HG03469 (cell line): ENCODE data around the gene LMX1A.

Source experiments
- ATAC-seq: cut with Tn5 transposase; IDR thresholded peaks from one replicate; pipeline ENCODE4 v1.9.1; 2021; ENCODE audit warnings: mild to moderate bottlenecking, moderate library complexity, moderate number of reproducible peaks; ENCODE audit not compliant: unreplicated experiment

Gene LMX1A

DNA sequence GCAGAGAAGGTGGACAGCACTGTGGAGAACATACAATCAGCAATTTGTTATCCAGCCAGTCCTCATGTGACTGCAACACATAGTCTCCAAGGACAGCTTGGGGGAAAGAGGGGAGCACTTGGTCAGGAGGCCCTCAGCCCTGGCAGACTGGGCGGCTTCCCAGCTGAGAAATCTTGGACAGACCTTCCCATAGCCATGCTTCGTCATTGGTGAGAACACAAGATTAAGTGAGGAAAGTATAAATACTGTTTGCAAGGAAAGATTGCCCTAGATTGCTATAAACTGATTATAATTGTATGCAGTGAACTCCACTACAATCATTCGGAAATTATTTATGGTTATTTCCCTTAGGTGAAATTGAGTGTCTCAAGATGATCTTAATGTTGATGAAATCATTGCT is 131.5 kb downstream of the LMX1A start:
- no peak for ATAC-seq

DNA sequence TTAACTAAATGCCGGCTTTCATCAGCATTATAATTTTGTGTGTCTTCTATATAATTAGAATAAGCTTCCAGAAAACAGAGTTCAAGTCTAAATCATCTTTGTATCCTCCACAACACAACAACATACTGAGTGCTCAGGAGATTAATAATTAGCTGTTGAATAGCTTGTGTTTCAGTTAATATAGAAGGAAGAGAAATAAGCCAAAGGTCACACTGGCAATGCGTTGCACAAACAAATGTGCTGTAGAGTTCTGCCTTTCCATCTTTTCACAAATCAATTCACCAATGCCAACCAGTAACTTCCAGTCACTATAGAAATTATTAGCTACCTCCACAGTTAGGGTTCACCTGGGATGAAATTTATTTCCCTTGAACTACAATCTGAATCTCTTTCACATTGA is 132.0 kb downstream of the LMX1A start:
- ATAC-seq = no peak

GRCh38 chr1:165222580-165222979 is 133.9 kb downstream of the LMX1A start:
- no peak for ATAC-seq

DNA sequence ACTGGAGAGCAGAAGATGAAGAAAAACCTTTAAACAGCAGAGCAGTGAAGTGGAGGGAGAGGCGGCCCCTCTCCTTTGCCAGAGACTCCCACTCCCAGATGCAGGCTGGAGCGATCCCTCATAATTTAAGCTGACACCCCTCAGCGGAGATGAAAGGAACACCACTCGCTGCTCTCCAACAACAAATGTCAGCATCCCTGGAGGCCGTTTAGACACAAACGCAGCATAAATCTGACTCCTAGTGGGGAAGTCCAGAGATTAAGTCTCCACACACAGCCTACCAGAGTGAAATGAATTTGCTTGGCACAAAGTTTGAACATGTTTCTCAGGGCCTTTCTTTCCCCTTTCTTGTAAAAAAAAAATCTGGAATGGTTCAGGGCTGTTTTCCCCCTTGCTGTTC is 137.8 kb downstream of the LMX1A start:
- ATAC-seq = no peak

- no peak for ATAC-seq
Measured at GRCh38 chr1:165217958-165218357, 138.6 kb downstream of the LMX1A start.

- ATAC-seq = no peak
Measured at GRCh38 chr1:165216254-165216653, 140.3 kb downstream of the LMX1A start.

- ATAC-seq = no peak
Measured at GRCh38 chr1:165215676-165216075, 140.8 kb downstream of the LMX1A start.

DNA sequence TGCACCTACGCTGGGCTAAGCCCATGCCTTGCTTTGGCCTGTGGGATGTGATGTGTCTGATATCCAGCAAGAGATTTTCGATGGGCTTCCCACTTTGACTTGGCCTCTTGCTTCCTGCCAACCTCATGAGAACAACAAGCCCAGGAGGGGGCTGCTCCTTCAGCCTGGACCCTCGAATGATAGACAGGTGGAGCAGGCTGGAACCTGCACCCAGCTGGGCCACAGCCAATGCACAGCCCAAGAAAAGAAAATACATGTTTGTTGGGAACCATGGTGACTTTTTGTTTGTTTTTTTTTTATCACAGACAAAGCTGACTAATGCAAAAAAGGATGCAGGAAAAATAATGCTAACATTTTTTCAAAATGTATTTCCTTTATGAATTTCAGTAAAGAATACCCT is 144.3 kb downstream of the LMX1A start:
- ATAC-seq = no peak

- no peak for ATAC-seq
Measured at GRCh38 chr1:165207853-165208515, 148.5 kb downstream of the LMX1A start.

DNA sequence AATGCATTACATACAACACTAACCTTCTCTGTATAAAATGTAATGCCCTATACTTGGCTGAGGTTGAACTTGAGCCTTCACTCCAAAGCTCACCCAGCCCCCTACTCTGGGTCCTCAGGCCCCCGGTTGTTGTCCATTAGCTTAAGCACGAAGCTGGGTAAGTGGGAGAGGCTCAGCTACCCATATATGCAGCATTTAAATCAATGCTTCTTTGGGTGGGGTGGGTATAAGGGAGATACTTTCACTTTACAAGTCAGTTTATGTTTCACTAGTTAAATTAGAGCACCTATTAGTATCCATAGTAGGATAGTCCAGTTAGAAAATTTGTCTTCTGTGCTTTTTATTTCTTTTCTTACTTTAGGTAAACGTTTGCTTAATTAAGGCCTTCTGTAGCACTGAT is 151.4 kb downstream of the LMX1A start:
- no peak for ATAC-seq

- ATAC-seq = no peak
Measured at GRCh38 chr1:165204548-165204947, 152.0 kb downstream of the LMX1A start.

GRCh38 chr1:165191087-165191486 is 165.4 kb downstream of the LMX1A start:
- no peak for ATAC-seq

DNA sequence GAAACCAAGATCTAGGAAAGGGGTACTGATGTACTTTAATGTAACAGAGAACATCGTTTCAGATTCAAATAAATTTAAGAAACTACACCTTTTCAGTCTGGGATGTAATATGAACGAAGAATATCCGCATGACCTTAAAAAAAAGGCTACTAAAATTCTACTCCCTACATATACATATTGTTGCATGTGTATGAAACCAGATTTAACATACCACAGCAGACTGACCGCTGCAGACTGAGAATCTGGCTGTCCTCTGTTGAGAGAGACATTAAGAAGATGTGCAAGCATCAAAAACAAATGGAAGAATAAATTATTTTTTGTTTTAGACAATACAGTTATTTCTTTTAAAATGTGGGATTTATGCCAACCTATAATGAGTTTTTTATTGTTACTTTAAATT is 166.6 kb downstream of the LMX1A start:
- no peak for ATAC-seq

DNA sequence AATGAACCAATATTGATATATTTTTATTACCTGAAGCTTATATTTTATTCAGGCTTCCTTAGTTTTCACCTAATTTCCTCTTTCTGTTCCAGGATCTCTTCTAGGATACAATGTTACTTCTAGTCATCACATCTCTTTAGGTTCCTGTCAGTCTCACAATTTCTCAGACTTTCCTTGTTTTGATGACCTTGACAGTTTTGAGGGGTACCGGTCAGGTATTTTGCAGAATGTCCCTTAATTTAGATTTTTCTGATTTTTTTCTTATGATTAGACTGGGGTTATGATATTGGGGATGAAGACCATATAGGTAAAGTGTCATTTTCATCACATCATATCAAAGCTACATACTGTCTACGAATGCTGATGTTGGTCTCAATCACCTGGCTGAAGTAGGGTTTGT is 167.5 kb downstream of the LMX1A start:
- ATAC-seq = no peak

- no peak for ATAC-seq
Measured at GRCh38 chr1:165187031-165188009, 169.2 kb downstream of the LMX1A start.

DNA sequence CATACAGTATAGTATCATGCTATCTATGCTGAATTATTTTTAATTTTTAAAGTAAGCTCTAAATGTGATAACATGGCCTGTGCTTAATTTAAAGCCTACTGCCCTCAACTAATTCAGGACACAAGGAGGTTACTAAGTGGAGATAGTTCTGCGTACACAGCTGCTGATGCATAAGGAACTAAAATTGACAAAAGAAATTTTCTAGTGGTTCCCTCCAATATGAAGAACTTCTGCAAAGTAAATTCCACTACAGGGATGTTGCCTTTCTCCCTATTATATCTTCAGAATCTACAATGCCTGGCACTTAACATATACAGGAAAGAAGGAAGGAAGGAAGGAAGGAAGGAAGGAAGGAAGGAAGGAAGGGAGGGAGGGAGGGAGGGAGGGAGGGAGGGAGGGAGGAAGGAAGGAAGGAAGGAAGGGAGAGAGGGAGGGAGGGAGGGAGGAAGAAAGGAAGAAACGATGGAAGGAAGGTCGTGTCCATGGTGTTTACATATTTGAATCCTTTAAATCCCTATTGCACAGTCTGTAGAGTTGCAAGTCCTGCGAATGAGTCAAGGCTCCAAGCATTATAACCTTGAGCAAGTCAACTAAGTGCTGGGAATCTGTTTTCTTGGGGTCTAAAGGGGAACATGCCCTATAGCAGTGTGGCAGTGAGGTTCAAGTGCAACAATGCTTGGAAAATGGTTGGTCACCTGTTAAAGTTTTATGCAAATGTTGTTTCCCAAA is 171.2 kb downstream of the LMX1A start:
- ATAC-seq = no peak

DNA sequence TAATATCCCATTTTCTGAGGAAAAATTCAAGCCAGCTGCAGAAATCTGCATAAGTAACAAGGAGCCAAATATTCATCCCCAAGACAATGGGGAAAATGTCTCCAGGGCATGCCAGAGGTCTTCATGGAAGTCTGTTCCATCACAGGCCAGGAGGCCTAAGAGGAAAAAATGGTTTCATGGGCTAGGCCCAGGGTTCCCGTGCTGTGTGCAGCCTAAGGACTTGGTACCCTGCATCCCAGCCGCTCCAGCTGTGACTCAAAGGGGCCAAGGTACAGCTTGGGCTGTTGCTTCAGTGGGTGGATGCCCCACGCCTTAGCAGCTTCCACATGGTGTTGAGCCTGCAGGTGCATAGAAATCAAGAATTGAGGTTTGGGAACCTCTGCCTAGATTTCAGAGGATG is 173.5 kb downstream of the LMX1A start:
- no peak for ATAC-seq

DNA sequence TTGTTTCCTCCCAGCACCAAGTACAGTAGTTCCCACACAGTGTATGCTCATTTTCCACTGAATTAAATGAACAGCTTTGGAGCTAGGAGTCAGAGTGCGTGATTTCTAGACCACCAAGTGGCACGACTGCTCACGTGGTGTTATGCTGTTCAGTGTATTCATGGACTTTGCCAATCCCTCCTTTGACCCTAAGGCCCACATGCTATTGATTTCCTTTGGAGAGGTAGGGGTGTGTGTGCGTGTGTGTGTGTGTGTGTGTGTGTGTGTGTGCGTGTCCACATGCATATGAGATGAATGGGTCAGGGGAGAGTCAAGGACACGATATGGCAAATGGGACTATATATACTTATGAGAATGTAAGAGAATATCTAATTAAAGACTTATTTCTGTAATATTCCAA is 177.2 kb downstream of the LMX1A start:
- no peak for ATAC-seq

DNA sequence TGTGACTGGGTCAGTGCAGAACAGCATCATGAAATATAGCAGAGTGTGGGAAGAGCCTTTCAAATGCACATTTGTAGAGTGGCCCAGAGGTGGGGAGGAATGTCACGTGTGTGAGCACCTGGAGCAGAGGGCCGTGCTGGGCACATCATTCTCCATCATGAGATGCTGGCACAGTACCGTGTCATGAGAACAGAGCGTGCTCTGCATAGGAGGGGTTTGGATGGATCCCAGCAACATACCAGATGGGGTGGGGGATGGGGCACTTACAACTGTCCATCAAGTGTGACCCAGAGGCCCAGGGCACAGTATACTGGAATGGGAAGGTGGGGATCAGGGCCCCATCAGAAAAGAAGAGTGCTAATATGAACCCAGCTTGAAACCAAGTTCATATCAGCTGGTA is 182.0 kb downstream of the LMX1A start:
- ATAC-seq = no peak

GRCh38 chr1:165173818-165174217 is 182.7 kb downstream of the LMX1A start:
- no peak for ATAC-seq

DNA sequence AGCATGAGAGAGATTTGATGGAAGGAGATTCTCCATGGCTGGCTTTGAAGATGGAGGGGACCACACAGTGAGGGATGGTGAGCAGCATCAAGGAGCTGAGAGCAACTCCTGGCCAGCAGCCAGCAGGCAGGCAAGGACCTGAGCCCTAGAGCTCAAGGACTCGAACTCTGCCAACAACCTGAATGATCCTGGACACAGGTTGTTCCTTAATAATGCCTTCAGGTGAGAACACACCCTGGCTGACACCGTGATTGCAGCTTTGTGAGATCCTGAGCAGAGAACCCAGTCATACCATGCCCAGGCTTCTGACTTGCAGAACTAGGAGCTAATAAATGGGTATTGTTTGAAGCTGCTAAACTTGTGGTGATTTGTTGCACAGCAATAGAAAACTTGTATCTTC is 183.1 kb downstream of the LMX1A start:
- no peak for ATAC-seq

DNA sequence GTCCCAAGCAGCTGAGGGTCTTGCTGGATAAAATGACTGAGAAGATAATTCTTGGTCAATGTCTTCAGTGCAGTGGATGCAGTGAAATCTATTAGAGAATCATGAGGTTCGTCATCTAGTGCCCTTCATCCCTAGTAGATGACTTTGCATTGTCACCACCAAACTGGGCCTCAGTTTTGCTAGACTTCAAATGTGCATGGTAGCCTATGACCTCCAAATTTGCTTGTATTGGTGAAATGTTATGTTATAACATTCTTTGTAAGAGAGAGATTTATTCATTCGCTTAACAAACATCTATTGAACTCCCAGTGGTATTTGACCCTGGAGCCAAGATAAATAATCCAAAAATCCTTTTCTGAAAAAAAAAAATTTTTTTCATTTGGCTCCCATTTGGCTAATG is 183.8 kb downstream of the LMX1A start:
- no peak for ATAC-seq
